Astrocyte (in vitro differentiated cells and primary cell): ENCODE results near the gene U2AF1. TPM values are rescaled to one million over a fixed set of nuclear protein-coding genes. Genes with fewer than 3 reads are reported as not detected.
"Not testable (repeated sequence)": the region's sequence is repeated elsewhere in the genome, so short reads cannot be mapped to it uniquely, and the experiment has no call there.

Source experiments
- DNase-seq: peaks from one replicate; pipeline ENCODE4 v3.0.0-alpha.2; 2010; ENCODE audit warnings: low read depth
- FAIRE-seq: peaks from 2 replicates; lab custom pipeline; 2011; peaks lifted over from hg19 to GRCh38; lab: Jason Lieb, UNC
- H2AFZ ChIP-seq: 2 replicates; pipeline ENCODE4 v1.6.0; 2012; ENCODE audit warnings: low read depth, low read length, inconsistent platforms
- H3K27ac ChIP-seq: 2 replicates; pipeline ENCODE4 v1.5.1; 2011; ENCODE audit warnings: low read depth, low read length, inconsistent platforms
- H3K27me3 ChIP-seq: 2 replicates; pipeline ENCODE4 v1.6.0; 2011; ENCODE audit warnings: low read length, inconsistent platforms; ENCODE audit not compliant: insufficient read depth
- H3K36me3 ChIP-seq: 2 replicates; pipeline ENCODE4 v1.5.1; 2011; ENCODE audit warnings: low read length, inconsistent platforms; ENCODE audit not compliant: insufficient read depth
- H3K4me1 ChIP-seq: 2 replicates; pipeline ENCODE4 v1.5.1; 2011; ENCODE audit warnings: low read length, inconsistent platforms; ENCODE audit not compliant: insufficient read depth
- H3K4me2 ChIP-seq: 2 replicates; pipeline ENCODE4 v1.6.0; 2012; ENCODE audit warnings: low read length, inconsistent platforms
- H3K4me3 ChIP-seq: 2 replicates; pipeline ENCODE4 v1.5.1; 2011; ENCODE audit warnings: low read depth, mild to moderate bottlenecking, low read length, inconsistent platforms; ENCODE audit not compliant: insufficient read depth
- H3K79me2 ChIP-seq: 2 replicates; pipeline ENCODE4 v1.6.0; 2012; ENCODE audit warnings: mild to moderate bottlenecking, low read length, inconsistent platforms; ENCODE audit not compliant: insufficient read depth
- H3K9ac ChIP-seq: 2 replicates; pipeline ENCODE4 v1.6.0; 2012; ENCODE audit warnings: mild to moderate bottlenecking, low read length, inconsistent platforms
- H3K9me3 ChIP-seq: 2 replicates; pipeline ENCODE4 v1.5.1; 2012; ENCODE audit warnings: low read depth, mild to moderate bottlenecking, low read length, inconsistent platforms; ENCODE audit not compliant: insufficient read depth
- H4K20me1 ChIP-seq: 2 replicates; pipeline ENCODE4 v1.6.0; 2012; ENCODE audit warnings: low read length, inconsistent platforms; ENCODE audit not compliant: insufficient read depth
- H3K27ac Mint-ChIP-seq: one replicate; pipeline ENCODE4 v1.8.0; 2021; ENCODE audit warnings: mild to moderate bottlenecking, mixed read lengths; ENCODE audit not compliant: unreplicated experiment
- H3K27me3 Mint-ChIP-seq: one replicate; pipeline ENCODE4 v1.8.0; 2021; ENCODE audit warnings: low read depth, mixed read lengths; ENCODE audit not compliant: unreplicated experiment
- H3K36me3 Mint-ChIP-seq: one replicate; pipeline ENCODE4 v1.8.0; 2021; ENCODE audit warnings: low read depth, mixed read lengths; ENCODE audit not compliant: unreplicated experiment
- H3K4me1 Mint-ChIP-seq: one replicate; pipeline ENCODE4 v1.8.0; 2021; ENCODE audit warnings: low read depth, mixed read lengths; ENCODE audit not compliant: unreplicated experiment
- H3K4me3 Mint-ChIP-seq: one replicate; pipeline ENCODE4 v1.8.0; 2021; ENCODE audit warnings: mild to moderate bottlenecking, moderate library complexity, mixed read lengths; ENCODE audit not compliant: unreplicated experiment
- H3K9me3 Mint-ChIP-seq: one replicate; pipeline ENCODE4 v1.8.0; 2021; ENCODE audit warnings: mild to moderate bottlenecking, mixed read lengths; ENCODE audit not compliant: unreplicated experiment
- total RNA-seq: library from RNA; stranded (reverse); gene quantifications from 2 replicates; pipeline ENCODE4 v1.2.1, GENCODE V29; 2021

The U2AF1 gene
- total RNA-seq, 1 donor from 2014 or later, result 24.2 TPM

GRCh38 chr21:43091979-43092614 lies 15.3 kb downstream of the U2AF1 start:
- not testable (repeated sequence) for FAIRE-seq, H3K4me1 ChIP-seq, H3K36me3 Mint-ChIP-seq, H4K20me1 ChIP-seq, H3K4me2 ChIP-seq, H3K9ac ChIP-seq, H3K79me2 ChIP-seq, H3K27me3 ChIP-seq, H3K27ac ChIP-seq, H3K36me3 ChIP-seq, H3K9me3 Mint-ChIP-seq, H3K27me3 Mint-ChIP-seq, H3K4me3 ChIP-seq, H3K4me1 Mint-ChIP-seq, H3K9me3 ChIP-seq, H3K27ac Mint-ChIP-seq, H3K4me3 Mint-ChIP-seq, H2AFZ ChIP-seq, DNase-seq

- not testable (repeated sequence) for H2AFZ ChIP-seq, H3K27me3 ChIP-seq, H3K36me3 ChIP-seq, H3K4me3 ChIP-seq, H3K4me2 ChIP-seq, H3K4me1 ChIP-seq, H3K27ac Mint-ChIP-seq, H3K36me3 Mint-ChIP-seq, H3K9ac ChIP-seq, H3K4me1 Mint-ChIP-seq, H4K20me1 ChIP-seq, H3K79me2 ChIP-seq, H3K9me3 ChIP-seq, H3K27ac ChIP-seq, H3K27me3 Mint-ChIP-seq, H3K9me3 Mint-ChIP-seq, DNase-seq, H3K4me3 Mint-ChIP-seq, FAIRE-seq
These were observed 16.4 kb downstream of the U2AF1 start for GRCh38 chr21:43090947-43091346.

- not testable (repeated sequence) for H3K4me1 Mint-ChIP-seq, H2AFZ ChIP-seq, FAIRE-seq, H3K27me3 Mint-ChIP-seq, H3K4me2 ChIP-seq, H3K79me2 ChIP-seq, H3K36me3 Mint-ChIP-seq, H3K4me1 ChIP-seq, H3K9ac ChIP-seq, H3K27ac ChIP-seq, H3K27ac Mint-ChIP-seq, DNase-seq, H3K9me3 ChIP-seq, H3K4me3 ChIP-seq, H3K9me3 Mint-ChIP-seq, H3K27me3 ChIP-seq, H3K4me3 Mint-ChIP-seq, H4K20me1 ChIP-seq, H3K36me3 ChIP-seq
These were observed 17.9 kb downstream of the U2AF1 start for GRCh38 chr21:43089463-43089862.

GRCh38 chr21:43082587-43083300 lies 24.6 kb downstream of the U2AF1 start:
- not testable (repeated sequence) for H2AFZ ChIP-seq, H3K4me1 ChIP-seq, H3K4me2 ChIP-seq, H3K27me3 Mint-ChIP-seq, FAIRE-seq, H3K9me3 Mint-ChIP-seq, H3K36me3 Mint-ChIP-seq, H3K27ac ChIP-seq, H4K20me1 ChIP-seq, DNase-seq, H3K79me2 ChIP-seq, H3K4me3 Mint-ChIP-seq, H3K27me3 ChIP-seq, H3K9me3 ChIP-seq, H3K27ac Mint-ChIP-seq, H3K4me3 ChIP-seq, H3K9ac ChIP-seq, H3K4me1 Mint-ChIP-seq, H3K36me3 ChIP-seq

GRCh38 chr21:43076643-43077042 lies 30.7 kb downstream of the U2AF1 start:
- H3K27ac ChIP-seq, H3K4me3 Mint-ChIP-seq, H3K27ac Mint-ChIP-seq, H3K9me3 Mint-ChIP-seq, H3K4me3 ChIP-seq, H3K36me3 ChIP-seq, H3K79me2 ChIP-seq, H3K27me3 Mint-ChIP-seq, H3K36me3 Mint-ChIP-seq, DNase-seq, FAIRE-seq, H4K20me1 ChIP-seq, H3K9me3 ChIP-seq, H2AFZ ChIP-seq, H3K4me1 Mint-ChIP-seq, H3K9ac ChIP-seq, H3K4me2 ChIP-seq, H3K27me3 ChIP-seq, H3K4me1 ChIP-seq: not testable (repeated sequence)

GRCh38 chr21:43076023-43076637 lies 31.2 kb downstream of the U2AF1 start:
- not testable (repeated sequence) for H2AFZ ChIP-seq, H3K4me3 Mint-ChIP-seq, H3K36me3 ChIP-seq, DNase-seq, H3K4me2 ChIP-seq, H3K4me3 ChIP-seq, H3K9me3 Mint-ChIP-seq, H3K4me1 Mint-ChIP-seq, H3K27me3 ChIP-seq, H4K20me1 ChIP-seq, H3K36me3 Mint-ChIP-seq, H3K27ac Mint-ChIP-seq, H3K27ac ChIP-seq, H3K9me3 ChIP-seq, FAIRE-seq, H3K27me3 Mint-ChIP-seq, H3K79me2 ChIP-seq, H3K9ac ChIP-seq, H3K4me1 ChIP-seq
